GM23248 (cell line): ENCODE results near the gene PLD1. TPM values are rescaled to one million over a fixed set of nuclear protein-coding genes. Genes with fewer than 3 reads are reported as not detected.

Experiments used
- DNase-seq: peaks from one replicate; pipeline ENCODE4 v3.0.0-alpha.2; 2015
- H2AFZ ChIP-seq: fragments of 200-600 bp; sonication (generic); 2 replicates; pipeline ENCODE4 v1.6.1; 2016; ENCODE audit warnings: antibody characterized with exemption
- H3F3A ChIP-seq: fragments of 200-600 bp; sonication (generic); 2 replicates; pipeline ENCODE4 v1.6.1; 2016; ENCODE audit warnings: mild to moderate bottlenecking, antibody characterized with exemption, mixed run types; ENCODE audit not compliant: insufficient read depth
- H3K27ac ChIP-seq: fragments of 200-600 bp; sonication (generic); 2 replicates; pipeline ENCODE4 v1.5.1; 2016; ENCODE audit warnings: mild to moderate bottlenecking
- H3K27me3 ChIP-seq: fragments of 200-600 bp; sonication (generic); replicated peaks from 2 replicates; pipeline ENCODE4 v1.6.1; 2016; ENCODE audit warnings: mild to moderate bottlenecking; ENCODE audit not compliant: insufficient read depth
- H3K36me3 ChIP-seq: fragments of 200-600 bp; sonication (generic); 2 replicates; pipeline ENCODE4 v1.6.1; 2016; ENCODE audit warnings: low read depth, mild to moderate bottlenecking
- H3K4me1 ChIP-seq: fragments of 200-600 bp; sonication (generic); 2 replicates; pipeline ENCODE4 v1.6.1; 2016; ENCODE audit warnings: mild to moderate bottlenecking; ENCODE audit not compliant: insufficient read depth
- H3K4me2 ChIP-seq: fragments of 200-600 bp; sonication (generic); one replicate; pipeline ENCODE4 v1.6.1; 2016; ENCODE audit warnings: mild to moderate bottlenecking; ENCODE audit not compliant: unreplicated experiment
- H3K4me3 ChIP-seq: fragments of 200-600 bp; sonication (generic); 2 replicates; pipeline ENCODE4 v1.5.1; 2016; ENCODE audit warnings: mild to moderate bottlenecking
- H3K79me2 ChIP-seq: fragments of 200-600 bp; sonication (generic); 2 replicates; pipeline ENCODE4 v1.6.1; 2016; ENCODE audit warnings: mild to moderate bottlenecking; ENCODE audit not compliant: insufficient read depth
- H3K9ac ChIP-seq: fragments of 200-600 bp; sonication (generic); 2 replicates; pipeline ENCODE4 v1.6.1; 2016; ENCODE audit warnings: mild to moderate bottlenecking
- H3K9me2 ChIP-seq: fragments of 200-600 bp; sonication (generic); 2 replicates; pipeline ENCODE4 v1.6.1; 2016; ENCODE audit warnings: mixed run types, mild to moderate bottlenecking, moderate library complexity; ENCODE audit not compliant: insufficient read depth
- H3K9me3 ChIP-seq: fragments of 200-600 bp; sonication (generic); one replicate; pipeline ENCODE4 v1.6.1; 2017; ENCODE audit warnings: low read depth
- H4K20me1 ChIP-seq: fragments of 200-600 bp; sonication (generic); 2 replicates; pipeline ENCODE4 v1.6.0; 2016; ENCODE audit not compliant: insufficient read depth
- EZH2 ChIP-seq: fragments of 200-600 bp; sonication (generic); IDR thresholded peaks from 2 replicates; pipeline ENCODE4 v1.6.1; 2018; ENCODE audit warnings: antibody characterized with exemption, mild to moderate bottlenecking; ENCODE audit not compliant: insufficient read depth, poor library complexity, severe bottlenecking
- EZH2phosphoT487 ChIP-seq: fragments of 200-600 bp; sonication (generic); IDR thresholded peaks from 2 replicates; pipeline ENCODE4 v1.6.1; 2018; ENCODE audit warnings: antibody characterized with exemption, moderate library complexity, mild to moderate bottlenecking, low read depth; ENCODE audit not compliant: insufficient read depth
- WGBS, 2 experiments: methylation state at CpG; one replicate each; pipeline ENCODE4 v1.1.6; 2015 to 2017; ENCODE audit warnings: low lambda C conversion rate in 2 of 2, low coverage in 1 of 2; ENCODE audit errors: missing lambda C conversion rate in 2 of 2; 5-methylcytosine and 5-hydroxymethylcytosine counted together
- in situ Hi-C: fragments of 300-500 bp; cut with MboI; formaldehyde crosslinking; loops from 2 replicates; pipeline ENCODE4 v1.15.0; 2020
- polyA plus RNA-seq: library from polyadenylated mRNA; unstranded; fragments of >200 nt; fragmentation: Nextera tagmentation; extraction: Ambion mirVana; gene quantifications from 2 replicates; pipeline ENCODE4 v1.2.1, GENCODE V29; 2016
- total RNA-seq: library from RNA; depleted of rRNA; stranded (reverse); fragments of >200 nt; shearing (Covaris generic); gene quantifications from 2 replicates; pipeline ENCODE4 v1.2.3, GENCODE V29; 2014

The PLD1 gene
- total and polyA plus RNA-seq, 2 experiments from 2014 or later: 3.0 to 4.6 TPM

DNA sequence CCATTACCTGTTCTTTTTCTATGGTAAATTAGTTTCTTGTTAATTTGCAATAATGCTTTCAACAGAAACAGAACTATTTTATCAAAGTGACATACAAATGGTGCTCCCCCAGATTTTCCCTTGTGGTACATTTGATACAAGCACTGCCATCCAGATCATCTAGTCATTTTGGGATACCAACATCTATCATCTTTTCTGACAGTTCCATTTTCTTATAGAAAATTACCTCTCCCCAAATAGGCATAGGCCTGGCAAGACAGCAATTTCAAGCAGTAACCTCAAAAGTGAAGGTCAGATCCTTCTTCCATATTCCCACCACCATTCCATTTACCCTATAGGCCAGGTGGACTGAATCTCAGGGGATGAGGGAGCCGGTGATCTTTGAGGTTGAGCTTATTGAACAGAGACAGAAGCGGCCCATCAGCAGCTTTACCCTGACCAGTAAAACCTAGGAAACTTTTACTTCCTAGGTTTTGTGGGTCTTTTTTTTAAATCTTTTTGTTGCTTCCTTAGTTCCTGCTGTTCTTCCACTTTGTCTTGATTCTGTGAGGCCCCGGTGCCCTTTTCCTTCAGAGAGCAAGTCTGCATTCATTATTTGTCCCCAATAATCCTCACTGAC lies 3.1 kb upstream of the PLD1 start:
- peaks cover 35% of the 10 kb centered on the region for H3F3A ChIP-seq
- peaks cover 30% of the 10 kb centered on the region for H3K4me1 ChIP-seq

DNA sequence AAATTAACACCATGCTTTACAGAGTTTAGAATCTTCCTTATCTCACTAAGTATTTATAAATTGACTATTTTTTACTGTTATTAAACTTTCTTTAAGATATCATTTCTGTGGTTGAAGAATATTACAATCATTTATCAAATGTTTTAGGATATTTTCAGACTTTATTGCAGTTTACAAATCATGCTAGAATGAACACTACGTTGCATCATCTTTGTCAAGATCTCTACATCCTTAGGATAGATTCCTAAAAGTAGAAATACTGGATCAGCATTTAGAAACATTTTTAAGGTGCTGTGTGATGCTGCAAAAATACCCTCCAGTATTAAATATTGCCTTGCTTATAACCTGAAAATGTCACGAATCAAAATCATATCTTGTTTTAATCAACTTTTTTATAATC lies 2.5 kb upstream of the PLD1 start:
- in situ Hi-C loops: no loop called here
- no peaks in the 10 kb centered on the region for H3K9me2 ChIP-seq
- H3K36me3 ChIP-seq: no peaks in the 10 kb centered on the region
- H3K9me3 ChIP-seq: no peaks in the 10 kb centered on the region
- DNase-seq: peak; percentile 26
- no peak overlapping the region for H2AFZ ChIP-seq
- H3K4me1 ChIP-seq: peaks cover 30% of the 10 kb centered on the region
- no peaks in the 10 kb centered on the region for H3K79me2 ChIP-seq
- peak overlapping the region; percentile 48 for H3K4me2 ChIP-seq
- 93 to 97% methylated on average over 2 of the region's 2 CpGs for WGBS, 2 experiments
- TF ChIP-seq EZH2: no peak
- TF ChIP-seq EZH2phosphoT487: no peak
- H3K27me3 ChIP-seq: no peaks in the 10 kb centered on the region
- peaks cover 35% of the 10 kb centered on the region for H3F3A ChIP-seq
- H3K9ac ChIP-seq: peak overlapping the region; percentile 30; the same call in 1 of the 2 replicates
- peak overlapping the region; percentile 96 for H3K27ac ChIP-seq
- no peak overlapping the region for H3K4me3 ChIP-seq
- no peaks in the 10 kb centered on the region for H4K20me1 ChIP-seq

More for the DNA sequence above, 3.1 kb upstream of the PLD1 start:
- DNase-seq: no peak
- Histone ChIP-seq H3K9me3 (no peaks in the 10 kb centered on the region), H3K27ac (no peak overlapping the region), H4K20me1 (no peaks in the 10 kb centered on the region), H3K9ac (no peak overlapping the region), H2AFZ (no peak overlapping the region), H3K79me2 (no peaks in the 10 kb centered on the region), H3K9me2 (no peaks in the 10 kb centered on the region), H3K36me3 (no peaks in the 10 kb centered on the region), H3K4me2 (peak overlapping the region; percentile 2), H3K4me3 (no peak overlapping the region), H3K27me3 (no peaks in the 10 kb centered on the region)
- WGBS, 2 experiments: 95 to 97% methylated on average over 3 of the region's 3 CpGs
- in situ Hi-C loops: no loop called here
- TF ChIP-seq EZH2: no peak
- TF ChIP-seq EZH2phosphoT487: no peak

DNA sequence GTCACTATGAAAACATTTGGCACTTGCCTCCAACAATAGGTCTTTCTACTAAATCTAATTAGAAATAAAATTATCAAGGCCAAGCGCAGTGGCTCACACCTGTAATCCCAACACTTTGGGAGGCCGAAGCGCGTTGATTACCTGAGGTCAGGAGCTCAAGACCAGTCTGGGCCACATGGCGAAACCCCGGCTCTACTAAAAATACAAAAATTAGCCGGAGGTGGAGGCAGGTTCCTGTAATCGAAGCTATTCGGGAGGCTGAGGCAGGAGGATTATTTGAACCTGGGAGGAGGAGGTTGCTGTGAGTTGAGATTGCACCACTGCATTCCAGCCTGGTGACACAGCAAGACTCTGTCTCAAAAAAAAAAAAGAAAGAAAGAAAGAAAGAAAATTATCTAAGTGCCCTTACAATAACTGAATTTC lies 1.6 kb upstream of the PLD1 start:
- no peak overlapping the region for H2AFZ ChIP-seq
- 37 to 41% methylated on average over 9 of the region's 9 CpGs for WGBS, 2 experiments
- H3K36me3 ChIP-seq: no peaks in the 10 kb centered on the region
- peak overlapping the region; percentile 48 for H3K4me2 ChIP-seq
- H3F3A ChIP-seq: peaks cover 35% of the 10 kb centered on the region
- H3K27ac ChIP-seq: peak overlapping the region; percentile 96
- no peaks in the 10 kb centered on the region for H3K9me3 ChIP-seq
- peak; percentile 67 for DNase-seq
- no peaks in the 10 kb centered on the region for H3K79me2 ChIP-seq
- peak overlapping the region; percentile 52 for H3K9ac ChIP-seq
- no peaks in the 10 kb centered on the region for H3K9me2 ChIP-seq
- no peak overlapping the region for H3K4me3 ChIP-seq
- peaks cover 31% of the 10 kb centered on the region for H3K4me1 ChIP-seq
- no peaks in the 10 kb centered on the region for H3K27me3 ChIP-seq
- no peaks in the 10 kb centered on the region for H4K20me1 ChIP-seq
- in situ Hi-C loops: no loop called here
- TF ChIP-seq EZH2phosphoT487 (no peak), EZH2 (no peak)

DNA sequence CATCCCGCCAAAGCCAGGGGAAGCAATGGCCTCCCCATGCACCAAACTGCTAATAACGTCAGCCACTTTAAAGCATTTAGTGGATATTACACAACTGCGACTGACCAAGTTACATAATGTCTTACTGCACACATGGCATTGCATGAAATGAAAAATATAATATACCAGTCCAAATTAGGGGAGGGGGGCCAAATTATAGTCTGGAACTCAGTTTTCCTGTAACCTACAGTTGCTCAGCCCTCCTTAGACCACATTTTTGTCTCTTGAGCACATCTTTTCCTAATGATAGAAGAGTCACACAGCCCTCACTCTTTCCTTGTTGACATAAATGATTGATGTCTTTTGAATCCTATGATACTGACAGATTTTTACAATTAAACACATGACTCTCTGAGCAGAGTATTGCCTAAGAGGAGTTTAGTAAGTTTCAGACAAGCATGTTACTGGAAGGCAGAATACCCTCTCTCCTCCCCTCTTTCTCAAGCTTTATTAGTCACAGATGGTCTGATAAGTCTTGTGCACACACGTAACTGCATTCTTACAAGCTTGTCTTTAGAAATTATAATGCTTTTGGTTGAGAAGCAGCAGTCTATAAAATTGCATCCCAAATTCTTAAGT lies 1.1 kb upstream of the PLD1 start:
- no peaks in the 10 kb centered on the region for H3K27me3 ChIP-seq
- no peak overlapping the region for H2AFZ ChIP-seq
- H3K4me3 ChIP-seq: peak overlapping the region; percentile 81
- peaks cover 35% of the 10 kb centered on the region for H3F3A ChIP-seq
- H4K20me1 ChIP-seq: no peaks in the 10 kb centered on the region
- H3K4me1 ChIP-seq: peaks cover 37% of the 10 kb centered on the region
- H3K4me2 ChIP-seq: peak overlapping the region; percentile 94
- H3K36me3 ChIP-seq: no peaks in the 10 kb centered on the region
- in situ Hi-C loops: no loop called here
- H3K79me2 ChIP-seq: no peaks in the 10 kb centered on the region
- WGBS, 2 experiments: 0 to 1% methylated on average over 4 of the region's 4 CpGs
- H3K9ac ChIP-seq: peak overlapping the region; percentile 88
- peak; percentile 98 for DNase-seq
- no peaks in the 10 kb centered on the region for H3K9me3 ChIP-seq
- no peaks in the 10 kb centered on the region for H3K9me2 ChIP-seq
- TF ChIP-seq EZH2 (no peak), EZH2phosphoT487 (no peak)
- peak overlapping the region; percentile 96 for H3K27ac ChIP-seq
